Keratinocyte (primary cell): ENCODE measurements around the gene TBC1D9B. TPM values are rescaled to one million over a fixed set of nuclear protein-coding genes. Genes with fewer than 3 reads are reported as not detected.

Experiments
- DNase-seq: peaks from one replicate; pipeline ENCODE4 v3.0.0-alpha.2; 2011; ENCODE audit warnings: low read depth, missing footprints, low spot score
- FAIRE-seq: peaks from 2 replicates; lab custom pipeline; 2011; peaks lifted over from hg19 to GRCh38; lab: Jason Lieb, UNC
- H2AFZ ChIP-seq: 2 replicates; pipeline ENCODE4 v1.6.0; 2012; ENCODE audit warnings: low read length, control low read depth, inconsistent platforms; ENCODE audit not compliant: control insufficient read depth
- H3K27ac ChIP-seq: 2 replicates; pipeline ENCODE4 v1.5.1; 2011; ENCODE audit warnings: low read length; ENCODE audit not compliant: control insufficient read depth, insufficient read depth
- H3K27me3 ChIP-seq: 3 replicates; pipeline ENCODE4 v1.6.0; 2011; ENCODE audit warnings: low read length; ENCODE audit not compliant: control insufficient read depth, insufficient read depth; ENCODE audit errors: extremely low read depth
- H3K36me3 ChIP-seq, 2 experiments: 2 replicates in 1 of 2; 3 replicates in 1 of 2; pipeline ENCODE4 v1.5.1; 2011; ENCODE audit warnings: low read length in 2 of 2, mild to moderate bottlenecking in 1 of 2; ENCODE audit not compliant: control insufficient read depth in 2 of 2, insufficient read depth in 2 of 2; ENCODE audit errors: extremely low read depth in 1 of 2
- H3K4me1 ChIP-seq: 3 replicates; pipeline ENCODE4 v1.5.1; 2011; ENCODE audit warnings: low read length; ENCODE audit not compliant: control insufficient read depth, insufficient read depth; ENCODE audit errors: extremely low read depth
- H3K4me2 ChIP-seq: 3 replicates; pipeline ENCODE4 v1.6.0; 2011; ENCODE audit warnings: low read depth, low read length; ENCODE audit not compliant: control insufficient read depth, insufficient read depth; ENCODE audit errors: extremely low read depth
- H3K4me3 ChIP-seq, 3 experiments: fragments of 200-600 bp in 1 of 3; sonication (generic) in 1 of 3; 2 replicates in 2 of 3; 3 replicates in 1 of 3; pipeline ENCODE4 v1.5.1; 2011 to 2016; ENCODE audit warnings: low read length in 3 of 3, mild to moderate bottlenecking in 3 of 3, control low read depth in 2 of 3, inconsistent platforms in 1 of 3, low read depth in 1 of 3, mixed read lengths in 1 of 3, mixed run types in 1 of 3, moderate library complexity in 1 of 3; ENCODE audit not compliant: control insufficient read depth in 2 of 3, insufficient read depth in 2 of 3; ENCODE audit errors: extremely low read depth in 1 of 3
- H3K79me2 ChIP-seq: 2 replicates; pipeline ENCODE4 v1.6.0; 2012; ENCODE audit warnings: low read length; ENCODE audit not compliant: control insufficient read depth, insufficient read depth
- H3K9ac ChIP-seq: 3 replicates; pipeline ENCODE4 v1.6.0; 2011; ENCODE audit warnings: low read length; ENCODE audit not compliant: control insufficient read depth, insufficient read depth; ENCODE audit errors: extremely low read depth
- H3K9me1 ChIP-seq: 3 replicates; pipeline ENCODE4 v1.6.0; 2011; ENCODE audit warnings: low read length; ENCODE audit not compliant: control insufficient read depth, insufficient read depth; ENCODE audit errors: extremely low read depth
- H3K9me3 ChIP-seq: 2 replicates; pipeline ENCODE4 v1.5.1; 2012; ENCODE audit warnings: low read depth, low read length; ENCODE audit not compliant: control insufficient read depth
- H4K20me1 ChIP-seq: 3 replicates; pipeline ENCODE4 v1.6.0; 2011; ENCODE audit warnings: low read length; ENCODE audit not compliant: control insufficient read depth, insufficient read depth; ENCODE audit errors: extremely low read depth
- EZH2 ChIP-seq: IDR thresholded peaks from one replicate; pipeline ENCODE4 v1.6.1; 2012; ENCODE audit warnings: inconsistent platforms, mild to moderate bottlenecking, low read length, moderate library complexity
- dilution Hi-C: fragments of 300-500 bp; cut with MboI; formaldehyde crosslinking; loops from one replicate; pipeline ENCODE4 v1.7.0; 2020; ENCODE audit warnings: low sequenced_read_pairs; ENCODE audit not compliant: extremely low pct_ligation_motif_present
- polyA plus RNA-seq, 5 experiments: library from polyadenylated mRNA; depleted of rRNA in 3 of 5; stranded (reverse) in 3 of 5; stranded (forward) in 1 of 5; unstranded in 1 of 5; fragments of >200 nt; gene quantifications; 1 replicate in 1 of 5; 2 replicates in 3 of 5; 3 replicates in 1 of 5; pipeline versions ENCODE4 v1.2.1 to v1.2.3, GENCODE V29; 2011 to 2012; ENCODE audit warnings: missing spikeins in 2 of 5, low read depth in 1 of 5, low replicate concordance in 1 of 5
- TF ChIP-seq, protein P1 (sequence below), 3 experiments: IDR thresholded peaks in 1 of 3; conservative IDR thresholded peaks in 1 of 3; optimal IDR thresholded peaks in 1 of 3; 2 replicates in 2 of 3; 3 replicates in 1 of 3; pipeline versions ENCODE3 to v1.5.1; 2011; ENCODE audit warnings: low read length in 3 of 3, mild to moderate bottlenecking in 3 of 3, moderate library complexity in 2 of 3, control low read depth in 1 of 3, inconsistent platforms in 1 of 3; ENCODE audit not compliant: insufficient read depth in 2 of 3; ENCODE audit errors: extremely low read depth in 1 of 3

Gene TBC1D9B
- polyA plus RNA-seq, 1 donor (not counting 4 experiments of a cell fraction or from before 2014, with no cell fraction given), result 51.4 TPM

DNA sequence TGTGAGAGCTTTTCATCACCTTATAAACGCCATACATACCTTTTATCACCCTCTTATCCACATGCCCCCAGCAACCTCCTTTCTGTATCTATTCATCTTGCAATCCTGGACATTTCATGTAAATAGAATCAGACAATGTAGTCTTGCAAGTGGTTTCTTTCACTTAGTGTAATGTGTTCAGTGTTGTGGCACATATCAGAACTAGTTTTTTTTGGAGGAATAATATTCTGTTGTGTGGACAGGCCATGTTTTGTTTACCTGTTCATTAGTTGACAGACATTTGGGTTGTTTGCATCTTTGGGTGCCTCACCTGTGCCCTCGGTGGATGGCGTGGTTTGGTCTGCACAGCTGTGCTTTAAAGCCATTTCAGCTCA lies 85.7 kb downstream of the TBC1D9B start:
- Histone ChIP-seq H3K9me3 (no peaks in the 10 kb centered on the region), H3K79me2 (peaks cover 23% of the 10 kb centered on the region), H3K4me1 (peaks cover 32% of the 10 kb centered on the region), H3K27ac (peak overlapping the region; percentile 87), H3K36me3 (peaks cover 30 to 31% of the 10 kb centered on the region in 2 experiments), H3K4me3 (peak overlapping the region; percentile 66 to 84 (median 70)), H4K20me1 (peaks cover 19% of the 10 kb centered on the region), H3K4me2 (peak overlapping the region; percentile 88), H2AFZ (no peak overlapping the region), H3K9me1 (no peaks in the 10 kb centered on the region), H3K27me3 (no peaks in the 10 kb centered on the region), H3K9ac (peak overlapping the region; percentile 93)
- FAIRE-seq, result no peak
- no peak for DNase-seq
- dilution Hi-C loops, result no loop called here
- TF ChIP-seq, protein P1, sequence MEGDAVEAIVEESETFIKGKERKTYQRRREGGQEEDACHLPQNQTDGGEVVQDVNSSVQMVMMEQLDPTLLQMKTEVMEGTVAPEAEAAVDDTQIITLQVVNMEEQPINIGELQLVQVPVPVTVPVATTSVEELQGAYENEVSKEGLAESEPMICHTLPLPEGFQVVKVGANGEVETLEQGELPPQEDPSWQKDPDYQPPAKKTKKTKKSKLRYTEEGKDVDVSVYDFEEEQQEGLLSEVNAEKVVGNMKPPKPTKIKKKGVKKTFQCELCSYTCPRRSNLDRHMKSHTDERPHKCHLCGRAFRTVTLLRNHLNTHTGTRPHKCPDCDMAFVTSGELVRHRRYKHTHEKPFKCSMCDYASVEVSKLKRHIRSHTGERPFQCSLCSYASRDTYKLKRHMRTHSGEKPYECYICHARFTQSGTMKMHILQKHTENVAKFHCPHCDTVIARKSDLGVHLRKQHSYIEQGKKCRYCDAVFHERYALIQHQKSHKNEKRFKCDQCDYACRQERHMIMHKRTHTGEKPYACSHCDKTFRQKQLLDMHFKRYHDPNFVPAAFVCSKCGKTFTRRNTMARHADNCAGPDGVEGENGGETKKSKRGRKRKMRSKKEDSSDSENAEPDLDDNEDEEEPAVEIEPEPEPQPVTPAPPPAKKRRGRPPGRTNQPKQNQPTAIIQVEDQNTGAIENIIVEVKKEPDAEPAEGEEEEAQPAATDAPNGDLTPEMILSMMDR (optimal IDR thresholded peaks at IDR 0.05 in 1 of 3, IDR thresholded peaks at IDR 0.05 in 1 of 3, conservative IDR thresholded peaks at IDR 0.05 in 1 of 3; ENCODE audit: extremely low read depth in 1 of 3, insufficient read depth in 2 of 3, low read length in 3 of 3), result no peak
- TF ChIP-seq EZH2, result no peak

GRCh38 chr5:179821298-179822058 lies 86.2 kb downstream of the TBC1D9B start:
- peaks cover 23% of the 10 kb centered on the region for H3K79me2 ChIP-seq
- peak overlapping the region; percentile 66 to 84 (median 70) for H3K4me3 ChIP-seq
- no peaks in the 10 kb centered on the region for H3K9me3 ChIP-seq
- no peak for FAIRE-seq
- DNase-seq, result no peak
- H3K27ac ChIP-seq, result peak overlapping the region; percentile 87
- H3K4me1 ChIP-seq, result peaks cover 32% of the 10 kb centered on the region
- H3K36me3 ChIP-seq, result peaks cover 26 to 28% of the 10 kb centered on the region in 2 experiments
- peak overlapping the region; percentile 88 for H3K4me2 ChIP-seq
- H3K9ac ChIP-seq, result peak overlapping the region; percentile 93
- no peaks in the 10 kb centered on the region for H3K27me3 ChIP-seq
- TF ChIP-seq EZH2, result no peak
- TF ChIP-seq, protein P1 (optimal IDR thresholded peaks at IDR 0.05 in 1 of 3, IDR thresholded peaks at IDR 0.05 in 1 of 3, conservative IDR thresholded peaks at IDR 0.05 in 1 of 3; ENCODE audit: extremely low read depth in 1 of 3, insufficient read depth in 2 of 3, low read length in 3 of 3), result peak in 1 of 3 experiments; percentile 4
- dilution Hi-C loops, result no loop called here
- peaks cover 19% of the 10 kb centered on the region for H4K20me1 ChIP-seq
- H2AFZ ChIP-seq, result no peak overlapping the region
- no peaks in the 10 kb centered on the region for H3K9me1 ChIP-seq
